GM19463 (cell line): ENCODE measurements around the gene FAM3A.

ENCODE experiments used
- ATAC-seq: cut with Tn5 transposase; IDR thresholded peaks from one replicate; pipeline ENCODE4 v1.9.1; 2021; ENCODE audit warnings: mild to moderate bottlenecking, moderate library complexity; ENCODE audit not compliant: unreplicated experiment

The FAM3A gene

DNA sequence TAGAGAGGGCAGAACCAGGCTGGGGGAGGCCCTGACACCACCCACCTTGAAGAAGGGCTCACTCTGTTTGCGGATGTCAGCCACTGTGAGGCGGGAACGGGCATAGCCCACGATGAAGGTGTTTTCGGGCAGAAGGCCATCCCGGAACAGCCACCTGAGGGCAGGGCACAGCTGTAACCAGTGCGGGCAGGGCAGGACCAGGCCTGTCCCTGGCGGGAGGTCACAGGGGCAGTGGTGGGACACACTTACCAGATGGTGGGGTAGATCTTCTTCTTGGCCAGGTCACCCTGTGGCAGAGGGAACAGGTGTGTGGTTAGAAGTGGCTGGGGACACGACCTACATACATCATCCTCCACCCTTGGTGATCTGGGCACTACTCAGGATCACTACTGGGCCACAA lies 19.9 kb upstream of the FAM3A start:
- ATAC-seq: no peak

- peak; percentile 96 for ATAC-seq
These were observed 18.7 kb upstream of the FAM3A start for GRCh38 chrX:154534526-154535322.

- no peak for ATAC-seq
These were observed 16.7 kb upstream of the FAM3A start for GRCh38 chrX:154532690-154533089.

DNA sequence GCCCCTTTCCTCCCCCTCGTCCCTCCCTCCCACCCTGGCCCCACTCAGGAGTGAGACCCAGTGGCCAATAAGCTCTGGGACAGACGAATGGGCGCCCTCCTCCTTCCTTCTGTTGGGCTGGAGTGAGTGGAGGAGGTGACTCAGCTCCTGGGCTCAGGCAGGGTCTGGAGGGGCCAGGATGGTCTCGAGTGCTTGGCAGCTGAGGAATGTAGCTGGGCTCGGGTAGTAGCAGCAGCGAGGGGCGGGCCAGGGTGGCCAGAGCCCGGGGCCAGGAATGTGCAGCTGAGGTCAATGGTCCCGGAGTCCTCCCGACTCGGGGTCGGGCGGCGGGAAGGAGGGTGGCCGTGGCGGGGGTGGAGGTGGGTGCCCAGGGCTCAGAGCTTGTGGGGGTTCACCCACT lies 15.6 kb upstream of the FAM3A start:
- no peak for ATAC-seq

- ATAC-seq: no peak
These were observed 14.3 kb upstream of the FAM3A start for GRCh38 chrX:154530286-154530685.

GRCh38 chrX:154529206-154529612 lies 13.2 kb upstream of the FAM3A start:
- ATAC-seq: no peak

DNA sequence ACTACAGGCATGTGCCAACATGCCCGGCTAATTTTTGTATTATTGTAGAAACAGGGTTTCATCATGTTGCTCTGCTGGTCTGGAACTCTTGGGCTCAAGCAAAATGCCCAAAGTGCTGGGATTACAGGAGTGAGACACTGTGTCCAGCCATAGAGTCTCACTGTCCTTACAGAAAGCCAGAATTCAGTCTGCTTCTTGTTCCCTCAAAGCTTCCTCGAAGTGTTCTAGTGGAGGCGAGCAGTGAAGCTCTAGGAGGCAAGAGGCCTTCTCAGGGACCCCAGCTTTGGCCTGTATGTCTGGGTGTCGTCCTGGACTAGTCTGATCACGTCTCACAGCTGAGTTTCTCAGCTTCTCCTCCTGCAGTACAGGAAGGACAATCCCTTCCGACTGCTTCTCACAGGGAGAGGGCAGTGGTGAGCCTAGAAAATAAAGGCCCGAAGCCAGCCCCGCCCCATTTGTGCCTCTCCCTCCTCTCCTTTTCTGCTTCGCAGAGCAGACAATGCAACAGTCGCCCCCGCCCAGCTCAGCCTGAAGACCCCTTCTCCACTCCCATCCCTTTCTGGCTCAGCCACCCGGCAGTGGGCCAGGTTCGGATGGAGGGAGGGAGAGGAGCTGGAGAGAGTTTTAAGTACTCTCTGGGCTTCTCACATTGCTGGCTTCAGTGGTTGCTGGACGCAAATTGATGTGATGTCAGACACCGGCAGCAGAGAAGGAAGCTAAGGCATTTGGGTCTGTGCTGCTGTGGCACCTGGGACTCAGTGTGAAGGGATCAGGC lies 11.1 kb upstream of the FAM3A start:
- ATAC-seq: peak; percentile 77

- ATAC-seq: no peak
These were observed 9.8 kb upstream of the FAM3A start for GRCh38 chrX:154525606-154526490.

DNA sequence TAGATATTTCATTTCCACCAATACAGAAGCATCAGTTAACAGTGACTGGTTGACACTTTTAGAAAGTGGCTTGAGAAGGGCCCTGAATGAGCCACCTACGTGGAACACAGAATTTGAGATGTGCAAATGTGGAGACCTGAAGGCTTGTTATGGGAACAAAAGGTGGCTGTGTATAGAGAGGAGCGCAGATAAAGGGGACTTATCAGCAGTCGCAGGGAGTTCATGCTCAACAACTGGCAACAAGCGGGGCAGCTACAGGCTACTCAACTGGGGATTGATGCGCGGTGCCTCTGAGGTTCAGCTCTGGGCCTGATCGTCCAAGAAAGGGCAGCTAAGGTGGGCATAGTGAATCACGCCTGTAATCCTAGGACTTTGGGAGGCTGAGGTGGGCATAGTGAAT lies 3.4 kb upstream of the FAM3A start:
- no peak for ATAC-seq

DNA sequence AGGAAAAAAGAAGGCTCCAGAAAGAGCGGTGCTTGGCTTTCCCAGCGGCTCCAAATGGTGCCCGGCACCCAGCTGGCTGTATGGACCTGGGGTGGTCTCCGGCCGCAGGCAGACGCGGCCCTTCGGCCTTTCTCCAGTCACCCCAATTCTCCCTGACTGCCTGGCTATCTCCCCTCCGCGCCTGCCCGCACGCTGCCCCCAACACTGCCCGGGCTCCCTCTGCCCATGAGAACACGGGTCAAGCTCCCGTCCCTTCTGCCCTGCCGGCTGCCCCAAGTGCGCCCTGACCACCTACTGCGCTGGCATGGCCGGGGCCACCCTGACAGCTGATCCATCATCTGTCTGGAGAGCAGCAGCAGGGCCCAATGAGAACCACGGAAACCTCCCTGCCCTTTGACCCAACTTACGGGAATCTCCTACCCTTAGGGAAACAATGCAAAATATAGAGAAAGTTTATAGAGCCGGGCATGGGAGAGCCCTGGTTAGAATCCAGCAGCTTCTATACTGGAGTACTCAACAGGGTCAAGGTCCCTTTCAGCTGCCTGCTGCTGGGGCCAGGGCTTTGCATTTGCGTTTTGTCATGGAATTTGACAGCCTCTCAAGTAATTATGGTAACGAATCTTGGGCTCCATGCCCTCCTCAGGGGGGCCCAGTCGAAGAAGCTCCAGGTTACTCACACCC lies 1.2 kb upstream of the FAM3A start:
- no peak for ATAC-seq

DNA sequence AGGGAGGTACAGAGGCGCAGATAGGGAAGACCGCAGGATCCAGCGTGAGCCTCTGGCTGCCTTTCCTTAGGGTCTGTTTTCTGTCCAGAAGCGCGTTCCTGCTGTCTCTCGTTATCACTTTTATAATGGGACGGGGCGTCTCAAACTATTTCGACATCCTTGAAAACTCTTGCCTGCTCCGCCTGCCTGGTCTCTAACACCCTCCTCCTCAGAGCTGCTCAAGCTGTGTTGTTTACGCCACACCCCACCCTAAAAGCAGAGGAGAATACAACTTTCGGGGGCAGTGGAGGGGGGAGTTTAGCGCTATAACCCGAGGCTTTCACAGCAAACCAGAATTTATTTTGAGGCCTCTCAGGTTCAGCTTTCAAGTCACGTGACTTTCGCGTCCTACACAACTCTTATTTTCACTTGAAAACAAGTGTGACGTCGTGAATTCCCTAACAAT lies 646 bp upstream of the FAM3A start:
- ATAC-seq: no peak

DNA sequence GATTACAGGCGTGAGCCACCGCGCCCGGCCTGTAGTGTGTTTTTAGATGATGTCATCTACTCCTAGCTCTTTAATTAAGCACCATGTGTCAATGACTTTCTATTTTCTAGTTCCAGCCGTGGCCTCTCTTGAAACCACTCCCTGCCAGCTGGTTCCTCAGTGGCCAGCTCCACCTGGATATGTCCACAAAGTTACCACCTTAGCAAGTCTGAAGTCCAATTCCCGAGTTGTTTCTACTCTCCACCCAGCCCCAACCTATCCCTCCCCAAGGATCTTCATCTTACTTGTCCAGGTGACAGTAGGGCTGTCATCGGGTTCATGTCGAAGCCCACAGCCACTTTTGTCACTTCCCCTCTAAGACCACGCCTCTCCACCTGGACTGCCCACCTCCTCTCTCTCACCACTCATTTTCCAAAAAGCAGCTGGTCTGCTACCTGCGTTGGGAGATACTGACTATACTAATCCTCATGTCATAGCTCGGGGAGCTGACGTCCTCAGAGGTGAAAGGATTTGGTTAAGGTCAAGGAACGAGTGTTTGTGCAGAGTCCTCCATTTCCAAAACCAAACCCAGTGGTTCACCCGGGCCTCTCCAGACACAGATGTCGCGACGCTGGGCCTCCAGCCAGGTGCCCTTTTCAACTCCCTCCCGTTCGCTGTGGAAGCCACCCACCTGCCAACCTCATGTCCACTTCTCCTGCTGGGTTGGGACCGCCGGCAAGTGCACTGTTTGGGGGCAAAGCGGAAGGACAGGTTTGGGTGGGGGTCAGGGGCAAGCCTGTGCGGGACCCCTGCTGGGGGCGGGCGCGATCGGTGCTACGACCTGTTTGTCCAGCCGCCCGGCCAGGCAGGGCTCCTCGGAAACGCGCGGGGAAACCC lies 704 bp downstream of the FAM3A start:
- no peak for ATAC-seq

DNA sequence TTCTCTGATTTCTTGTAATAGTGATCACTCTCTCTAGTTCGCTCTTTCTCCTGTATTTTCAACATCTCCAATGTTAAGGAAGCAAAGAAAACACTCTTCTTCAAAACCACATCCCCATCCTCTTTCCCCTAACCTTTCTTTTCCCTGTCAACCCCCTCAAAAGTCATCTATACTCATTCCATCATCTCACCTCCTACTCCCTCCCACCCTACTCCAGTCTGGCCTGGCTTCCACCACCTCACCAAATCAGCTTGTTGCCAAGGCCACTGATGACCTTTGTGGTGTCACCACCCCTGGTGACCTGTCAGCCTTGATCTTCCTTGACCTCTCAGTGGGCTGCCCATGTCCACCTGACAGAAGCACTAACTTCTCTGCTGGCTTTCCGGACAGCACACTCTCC lies 2.3 kb downstream of the FAM3A start:
- no peak for ATAC-seq

DNA sequence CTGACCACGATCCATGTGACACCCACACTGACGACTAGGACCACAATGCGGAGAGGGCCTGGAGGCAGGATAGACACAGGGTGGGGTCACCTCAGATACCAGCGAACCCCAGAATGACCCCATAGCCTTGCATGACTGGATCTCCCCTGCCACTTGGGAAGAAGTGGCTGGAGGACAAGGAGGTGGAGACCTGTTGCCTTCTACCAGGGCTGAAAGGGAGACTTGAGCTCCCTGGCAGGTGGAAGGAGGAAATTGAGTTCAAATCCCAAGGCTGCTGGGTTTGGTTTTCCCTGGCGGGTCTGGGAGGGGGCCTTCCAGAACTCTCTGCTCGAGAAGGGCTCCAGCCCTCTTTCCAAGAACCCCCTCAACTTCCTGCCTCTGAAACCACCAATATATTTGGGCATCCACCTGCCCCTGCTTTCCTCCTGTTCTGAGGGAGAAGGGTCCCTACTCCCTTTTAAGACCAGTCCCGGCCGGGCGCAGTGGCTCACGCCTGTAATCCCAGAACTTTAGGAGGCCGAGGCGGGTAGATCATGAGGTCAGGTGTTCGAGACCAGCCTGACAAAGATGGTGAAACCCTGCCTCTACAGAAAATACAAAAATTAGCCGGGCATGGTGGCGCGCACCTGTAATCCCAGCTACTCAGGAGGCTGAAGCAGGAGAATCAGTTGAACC lies 3.0 kb downstream of the FAM3A start:
- no peak for ATAC-seq

DNA sequence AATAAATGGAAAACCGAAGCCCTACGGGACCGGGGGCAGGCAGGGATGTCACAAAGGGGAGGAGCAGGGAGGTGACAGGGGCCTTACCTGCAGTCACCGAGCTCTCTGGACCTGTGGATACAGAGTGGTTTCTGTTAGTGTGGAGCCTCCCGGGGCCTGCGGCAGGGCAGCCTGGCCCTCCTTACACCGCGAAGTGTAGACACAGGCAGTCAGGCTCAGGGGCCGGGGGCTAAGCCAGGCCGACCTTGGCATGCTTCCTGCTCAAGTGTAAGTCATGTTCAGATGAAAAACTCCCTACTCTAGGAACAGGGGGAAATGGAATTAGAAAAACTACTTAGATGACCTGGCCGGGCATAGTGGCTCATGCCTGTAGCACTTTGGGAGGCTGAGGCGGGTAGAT lies 4.3 kb downstream of the FAM3A start:
- ATAC-seq: no peak

DNA sequence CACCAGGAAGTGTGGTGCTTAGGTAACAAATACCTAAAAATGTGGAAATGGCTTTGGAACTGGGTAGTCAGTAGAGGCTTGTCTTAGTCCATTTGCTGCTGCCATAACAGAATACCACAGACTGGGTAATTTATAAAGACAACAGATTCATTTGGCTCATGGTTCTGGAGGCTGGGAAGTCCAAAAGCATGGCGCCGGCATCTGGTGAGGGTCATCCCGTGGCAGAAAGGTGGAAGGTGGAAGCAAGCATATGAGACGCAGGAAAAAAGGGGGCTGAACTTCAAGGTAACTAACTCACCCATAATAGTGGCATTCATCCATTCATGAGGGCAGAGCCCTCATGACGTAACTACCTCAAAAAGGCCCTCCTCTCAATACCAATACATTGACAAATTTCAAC lies 6.6 kb downstream of the FAM3A start:
- ATAC-seq: no peak

DNA sequence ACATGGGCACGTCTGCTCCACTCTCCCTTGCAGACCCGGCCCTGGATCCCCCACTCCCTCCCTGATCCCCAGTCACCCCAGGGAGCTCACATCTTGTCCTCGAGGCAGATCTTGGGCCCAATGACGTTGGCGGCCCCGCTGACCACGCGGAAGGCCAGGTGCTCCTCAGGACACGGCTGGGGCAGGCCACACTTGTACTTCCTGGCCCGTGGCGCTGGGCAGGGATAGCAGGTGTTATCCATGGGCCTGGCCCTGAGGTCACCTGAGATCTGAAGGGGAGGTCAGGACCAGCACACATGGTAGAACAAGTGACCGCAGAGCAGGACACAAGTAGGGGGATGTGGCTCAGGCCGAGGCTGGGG lies 7.7 kb downstream of the FAM3A start:
- no peak for ATAC-seq

DNA sequence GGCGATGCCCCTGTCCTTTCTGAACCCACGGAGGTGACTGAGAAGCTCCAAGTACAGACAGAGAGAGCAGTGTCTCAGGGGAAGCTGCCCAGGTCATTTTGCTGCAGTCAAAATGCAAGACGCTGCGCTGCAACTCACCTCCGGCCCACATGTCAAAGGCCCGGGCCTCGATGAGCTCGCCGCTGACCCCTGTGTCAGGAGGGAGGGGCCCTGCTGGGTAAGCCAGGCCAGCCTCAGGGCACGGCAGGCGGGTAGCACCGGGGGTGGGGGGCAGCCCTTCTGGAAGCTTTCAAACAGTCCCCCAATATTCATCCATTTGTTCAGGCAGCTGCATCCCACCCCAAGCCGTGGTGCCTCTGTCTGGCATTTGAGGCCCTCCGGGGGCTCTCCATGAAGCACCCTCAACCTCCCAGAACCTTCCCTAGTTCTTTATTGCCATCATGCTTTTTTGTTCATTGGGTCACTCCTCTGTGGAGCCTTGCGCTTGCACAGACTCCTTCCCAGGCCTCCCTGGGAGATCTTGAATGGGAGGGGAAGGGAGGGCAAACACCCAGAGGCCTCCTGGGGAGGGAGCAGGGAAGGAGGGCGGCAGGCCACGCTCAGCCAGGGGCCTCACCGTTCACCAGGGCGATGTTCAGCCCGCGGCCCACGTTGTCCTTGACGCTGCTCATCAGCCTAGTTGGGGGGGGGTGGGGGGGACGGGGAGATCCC lies 8.2 kb downstream of the FAM3A start:
- no peak for ATAC-seq
